ENCODE data around the gene STKLD1.

GRCh38 chr9:133382507-133383141 is 6.5 kb downstream of the STKLD1 start:
- TF ChIP-seq SRSF1 (IDR thresholded peaks at IDR 0.05; ENCODE audit: low read depth, low read length): no peak
- no peak for TF ChIP-seq EZH2 (IDR thresholded peaks at IDR 0.05; ENCODE audit: borderline replicate concordance, low read depth, low read length)
- TF ChIP-seq SRSF3 (IDR thresholded peaks at IDR 0.05; ENCODE audit: insufficient read depth, low read length): no peak
- TF ChIP-seq CTBP1 (IDR thresholded peaks at IDR 0.05; ENCODE audit: borderline replicate concordance): no peak
- no peak for TF ChIP-seq JUND (IDR thresholded peaks at IDR 0.05; ENCODE audit: borderline replicate concordance, low read depth, low read length)
- no peak for TF ChIP-seq JUND (tag; IDR thresholded peaks at IDR 0.05; ENCODE audit: borderline replicate concordance, low read depth, low read length)
- no peak for TF ChIP-seq KAT8 (IDR thresholded peaks at IDR 0.05; ENCODE audit: low read depth)
- TF ChIP-seq ATF1 (CRISPR knock-in tag; IDR thresholded peaks at IDR 0.05): no peak
- TF ChIP-seq ATF1 (tag; IDR thresholded peaks at IDR 0.05): no peak
- TF ChIP-seq ZNF146 (CRISPR knock-in tag; IDR thresholded peaks at IDR 0.05; ENCODE audit: unreplicated experiment): no peak
- no peak for TF ChIP-seq ZNF695 (CRISPR knock-in tag; IDR thresholded peaks at IDR 0.05)
- no peak for TF ChIP-seq MEF2A (IDR thresholded peaks at IDR 0.05; ENCODE audit: control insufficient read depth, low read depth, low read length)
- TF ChIP-seq STAT6 (CRISPR knock-in tag; IDR thresholded peaks at IDR 0.05): no peak
- no peak for TF ChIP-seq FOXJ3 (CRISPR knock-in tag; IDR thresholded peaks at IDR 0.05)

All from K562 (cell line).